SK-N-SH (cell line): ENCODE results near the gene PELI2. TPM values are rescaled to one million over a fixed set of nuclear protein-coding genes. Genes with fewer than 3 reads are reported as not detected.
A peak's percentile ranks its signal among the peaks of the same experiment; 100 is the strongest.

Source experiments
- CTCF ChIA-PET: fragments of 300-600, 350-600 bp; formaldehyde crosslinking; extraction: SDS; loops from one replicate; lab custom pipeline; 2021; lab: Yijun Ruan, JAX
- POLR2A ChIA-PET: fragments of 350-600 bp; sonication (Branson Sonifier 250); formaldehyde crosslinking; extraction: SDS; loops from one replicate; lab custom pipeline; 2020; ENCODE audit warnings: antibody characterized with exemption, inconsistent platforms; lab: Yijun Ruan, JAX
- DNase-seq: peaks from one replicate; pipeline ENCODE4 v3.0.0; 2012
- H2AFZ ChIP-seq: fragments of 200-600 bp; sonication (generic); 2 replicates; pipeline ENCODE4 v1.8.1; 2016; ENCODE audit warnings: antibody characterized with exemption, mild to moderate bottlenecking, low read depth
- H3F3A ChIP-seq: fragments of 200-600 bp; sonication (generic); replicated peaks from 2 replicates; pipeline ENCODE3; 2016; ENCODE audit warnings: antibody characterized with exemption, mild to moderate bottlenecking; ENCODE audit not compliant: insufficient read depth
- H3K27ac ChIP-seq, 2 experiments: fragments of 200-500 bp in 1 of 2; fragments of 200-600 bp in 1 of 2; sonication (Bioruptor generic) in 1 of 2; sonication (generic), shearing (Covaris generic) in 1 of 2; 2 replicates each; pipeline versions ENCODE4 v1.5.1 to v1.6.1; 2014 to 2016; ENCODE audit warnings: low read depth in 2 of 2, inconsistent platforms in 1 of 2, low read length in 1 of 2, mild to moderate bottlenecking in 1 of 2, mixed read lengths in 1 of 2
- H3K27me3 ChIP-seq: fragments of 200-600 bp; sonication (generic), shearing (Covaris generic); 2 replicates; pipeline ENCODE4 v1.6.1; 2016; ENCODE audit warnings: mixed run types; ENCODE audit not compliant: insufficient read depth
- H3K36me3 ChIP-seq, 2 experiments: fragments of 200-500 bp in 1 of 2; fragments of 200-600 bp in 1 of 2; sonication (Bioruptor generic) in 1 of 2; sonication (generic) in 1 of 2; replicated peaks in 1 of 2; 2 replicates each; pipeline versions ENCODE3 to v1.5.1; 2014 to 2016; ENCODE audit warnings: low read length in 1 of 2, mild to moderate bottlenecking in 1 of 2; ENCODE audit not compliant: insufficient read depth in 2 of 2, control insufficient read depth in 1 of 2
- H3K4me1 ChIP-seq, 2 experiments: fragments of 200-500 bp in 1 of 2; fragments of 200-600 bp in 1 of 2; sonication (Bioruptor generic) in 1 of 2; sonication (generic), shearing (Covaris generic) in 1 of 2; 2 replicates each; pipeline versions ENCODE4 v1.5.1 to v1.6.1; 2014 to 2016; ENCODE audit warnings: low read depth in 1 of 2, low read length in 1 of 2, mixed run types in 1 of 2; ENCODE audit not compliant: insufficient read depth in 2 of 2, control insufficient read depth in 1 of 2
- H3K4me2 ChIP-seq: fragments of 200-600 bp; sonication (generic), shearing (Covaris generic); 2 replicates; pipeline ENCODE4 v1.6.1; 2017; ENCODE audit warnings: mixed run types
- H3K4me3 ChIP-seq, 2 experiments: fragments of 200-500 bp in 1 of 2; fragments of 200-600 bp in 1 of 2; sonication (Bioruptor generic) in 1 of 2; sonication (generic), shearing (Covaris generic) in 1 of 2; 2 replicates each; pipeline versions ENCODE4 v1.5.1 to v1.8.1; 2014 to 2016; ENCODE audit warnings: low read depth in 2 of 2, inconsistent platforms in 1 of 2, low read length in 1 of 2, mild to moderate bottlenecking in 1 of 2, mixed read lengths in 1 of 2, moderate library complexity in 1 of 2
- H3K79me2 ChIP-seq: fragments of 200-600 bp; sonication (generic); 2 replicates; pipeline ENCODE4 v1.8.1; 2017; ENCODE audit warnings: mild to moderate bottlenecking; ENCODE audit not compliant: insufficient read depth
- H3K9ac ChIP-seq: fragments of 200-600 bp; sonication (generic); 2 replicates; pipeline ENCODE4 v1.6.1; 2017; ENCODE audit warnings: mixed run types
- H3K9me2 ChIP-seq: fragments of 200-600 bp; sonication (generic); 2 replicates; pipeline ENCODE4 v1.6.1; 2017; ENCODE audit warnings: mixed run types
- H3K9me3 ChIP-seq: fragments of 200-600 bp; sonication (generic); 2 replicates; pipeline ENCODE4 v1.6.1; 2017; ENCODE audit warnings: mixed run types, mild to moderate bottlenecking, moderate library complexity
- H4K20me1 ChIP-seq: fragments of 200-600 bp; sonication (generic); 2 replicates; pipeline ENCODE4 v1.6.1; 2017; ENCODE audit warnings: mild to moderate bottlenecking, mixed run types; ENCODE audit not compliant: insufficient read depth
- EP300 ChIP-seq, 2 experiments: IDR thresholded peaks; 2 replicates each; pipeline versions ENCODE4 v1.4.0 to v1.6.1; 2012; ENCODE audit warnings: borderline replicate concordance in 1 of 2, low read depth in 1 of 2, low read length in 1 of 2
- GATA2 ChIP-seq: sonication (generic); formaldehyde crosslinking; IDR thresholded peaks from 2 replicates; pipeline ENCODE4 v1.5.0; 2020; ENCODE audit warnings: mild to moderate bottlenecking, missing genetic modification reagents
- JUND ChIP-seq: IDR thresholded peaks from 2 replicates; pipeline ENCODE4 v1.4.0; 2012
- MEF2A ChIP-seq: IDR thresholded peaks from 2 replicates; pipeline ENCODE4 v1.4.0; 2012; ENCODE audit warnings: low read depth, borderline replicate concordance
- NFIC ChIP-seq: IDR thresholded peaks from 2 replicates; pipeline ENCODE4 v1.4.0; 2012; ENCODE audit warnings: borderline replicate concordance
- NRF1 ChIP-seq: IDR thresholded peaks from 2 replicates; pipeline ENCODE4 v1.6.1; 2012; ENCODE audit warnings: low read depth, mild to moderate bottlenecking, low read length
- POLR2AphosphoS5 ChIP-seq: IDR thresholded peaks from 2 replicates; pipeline ENCODE4 v1.6.1; 2012; ENCODE audit warnings: low read depth, low read length
- RAD21 ChIP-seq: IDR thresholded peaks from 2 replicates; pipeline ENCODE4 v1.6.1; 2012; ENCODE audit warnings: mild to moderate bottlenecking, low read length
- RFX5 ChIP-seq: IDR thresholded peaks from 2 replicates; pipeline ENCODE4 v1.6.1; 2012; ENCODE audit warnings: mild to moderate bottlenecking, improper control_type of control experiment, low read length
- SMC3 ChIP-seq: IDR thresholded peaks from 2 replicates; pipeline ENCODE4 v1.6.1; 2012; ENCODE audit warnings: low read depth, low read length, improper control_type of control experiment
- TAF1 ChIP-seq: IDR thresholded peaks from 2 replicates; pipeline ENCODE4 v1.6.1; 2012; ENCODE audit warnings: low read depth, mild to moderate bottlenecking, low read length, moderate library complexity, borderline replicate concordance
- TCF12 ChIP-seq: IDR thresholded peaks from 2 replicates; pipeline ENCODE4 v1.4.0; 2012
- TEAD4 ChIP-seq: IDR thresholded peaks from 2 replicates; pipeline ENCODE4 v1.4.0; 2012; ENCODE audit warnings: mild to moderate bottlenecking, borderline replicate concordance; ENCODE audit not compliant: insufficient read depth
- YY1 ChIP-seq: IDR thresholded peaks from 2 replicates; pipeline ENCODE4 v1.4.0; 2012; ENCODE audit warnings: low read depth, mild to moderate bottlenecking
- WGBS: methylation state at CpG from one replicate; pipeline ENCODE4 v1.1.6; 2017; ENCODE audit warnings: low lambda C conversion rate; 5-methylcytosine and 5-hydroxymethylcytosine counted together
- polyA plus RNA-seq, 3 experiments: library from polyadenylated mRNA; depleted of rRNA; stranded (reverse); fragments of >200 nt; gene quantifications; 2 replicates each; pipeline ENCODE4 v1.2.3, GENCODE V29; 2012
- TF ChIP-seq, protein P1 (sequence below): IDR thresholded peaks from 2 replicates; pipeline ENCODE4 v1.4.0; 2012; ENCODE audit warnings: low read depth
- TF ChIP-seq, protein P2 (sequence below): IDR thresholded peaks from 2 replicates; pipeline ENCODE4; 2012
- TF ChIP-seq, protein P3 (sequence below): IDR thresholded peaks from 2 replicates; pipeline ENCODE4 v1.6.1; 2012; ENCODE audit warnings: mild to moderate bottlenecking, low read depth, low read length, moderate library complexity
- TF ChIP-seq, protein P4 (sequence below): IDR thresholded peaks from 2 replicates; pipeline ENCODE4 v1.4.0; 2012; ENCODE audit warnings: low read depth, borderline replicate concordance
- TF ChIP-seq, protein P5 (sequence below): IDR thresholded peaks from 2 replicates; pipeline ENCODE4 v1.4.0; 2012; ENCODE audit warnings: low read depth, borderline replicate concordance

PELI2 gene
- polyA plus RNA-seq, 1 of the 3 experiments (the other 2 are of a cell fraction), result not detected

DNA sequence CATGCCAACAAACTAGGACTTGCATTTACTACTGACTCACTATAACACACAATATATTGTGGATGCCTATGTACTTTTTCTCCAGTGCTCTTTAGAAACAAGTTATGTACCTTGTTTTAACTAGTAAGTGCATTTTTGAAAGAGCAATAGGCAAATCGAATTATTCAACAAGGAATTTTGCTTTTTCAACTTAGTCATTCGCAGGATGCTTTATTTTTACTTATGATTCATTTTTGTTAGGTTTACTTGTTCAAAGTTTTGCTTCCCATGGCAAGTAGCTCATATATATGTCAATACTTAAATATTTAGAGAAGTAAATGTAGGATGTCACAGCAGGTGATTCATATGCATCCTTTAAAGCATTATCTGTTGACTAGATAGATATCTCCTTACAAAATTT, 149.8 kb downstream of the PELI2 start:
- H3F3A ChIP-seq, result peaks cover 16% of the 10 kb centered on the region
- peak overlapping the region in 1 of 2 experiments; percentile 52; a peak in 2 of 4 replicates for H3K27ac ChIP-seq
- no peak overlapping the region for H2AFZ ChIP-seq
- H3K4me1 ChIP-seq, result peaks cover 0 to 30% of the 10 kb centered on the region in 2 experiments; a peak in 1 of 4 replicates
- H3K36me3 ChIP-seq, result no peaks in the 10 kb centered on the region
- H4K20me1 ChIP-seq, result no peaks in the 10 kb centered on the region
- H3K4me2 ChIP-seq, result peak overlapping the region; percentile 63; the same call in 1 of the 2 replicates
- no peak overlapping the region for H3K4me3 ChIP-seq
- no peaks in the 10 kb centered on the region; the same call in 1 of the 2 replicates for H3K27me3 ChIP-seq
- no peak overlapping the region; the same call in 1 of the 2 replicates for H3K9ac ChIP-seq
- no peaks in the 10 kb centered on the region for H3K9me3 ChIP-seq
- DNase-seq, result no peak
- TF ChIP-seq JUND (no peak), EP300 (IDR thresholded peaks at IDR 0.05; ENCODE audit: borderline replicate concordance in 1 of 2, low read depth in 1 of 2, low read length in 1 of 2) (no peak), SMC3 (no peak), TCF12 (no peak), MEF2A (no peak), GATA2 (CRISPR knock-in tag) (no peak), RFX5 (no peak), TAF1 (no peak), RAD21 (no peak), TEAD4 (no peak), YY1 (no peak), NRF1 (no peak), POLR2AphosphoS5 (no peak), NFIC (no peak)
- TF ChIP-seq, protein P1, sequence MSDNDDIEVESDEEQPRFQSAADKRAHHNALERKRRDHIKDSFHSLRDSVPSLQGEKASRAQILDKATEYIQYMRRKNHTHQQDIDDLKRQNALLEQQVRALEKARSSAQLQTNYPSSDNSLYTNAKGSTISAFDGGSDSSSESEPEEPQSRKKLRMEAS, result no peak
- TF ChIP-seq, protein P2, sequence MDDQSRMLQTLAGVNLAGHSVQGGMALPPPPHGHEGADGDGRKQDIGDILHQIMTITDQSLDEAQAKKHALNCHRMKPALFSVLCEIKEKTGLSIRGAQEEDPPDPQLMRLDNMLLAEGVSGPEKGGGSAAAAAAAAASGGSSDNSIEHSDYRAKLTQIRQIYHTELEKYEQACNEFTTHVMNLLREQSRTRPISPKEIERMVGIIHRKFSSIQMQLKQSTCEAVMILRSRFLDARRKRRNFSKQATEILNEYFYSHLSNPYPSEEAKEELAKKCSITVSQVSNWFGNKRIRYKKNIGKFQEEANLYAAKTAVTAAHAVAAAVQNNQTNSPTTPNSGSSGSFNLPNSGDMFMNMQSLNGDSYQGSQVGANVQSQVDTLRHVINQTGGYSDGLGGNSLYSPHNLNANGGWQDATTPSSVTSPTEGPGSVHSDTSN, result no peak
- TF ChIP-seq, protein P3, sequence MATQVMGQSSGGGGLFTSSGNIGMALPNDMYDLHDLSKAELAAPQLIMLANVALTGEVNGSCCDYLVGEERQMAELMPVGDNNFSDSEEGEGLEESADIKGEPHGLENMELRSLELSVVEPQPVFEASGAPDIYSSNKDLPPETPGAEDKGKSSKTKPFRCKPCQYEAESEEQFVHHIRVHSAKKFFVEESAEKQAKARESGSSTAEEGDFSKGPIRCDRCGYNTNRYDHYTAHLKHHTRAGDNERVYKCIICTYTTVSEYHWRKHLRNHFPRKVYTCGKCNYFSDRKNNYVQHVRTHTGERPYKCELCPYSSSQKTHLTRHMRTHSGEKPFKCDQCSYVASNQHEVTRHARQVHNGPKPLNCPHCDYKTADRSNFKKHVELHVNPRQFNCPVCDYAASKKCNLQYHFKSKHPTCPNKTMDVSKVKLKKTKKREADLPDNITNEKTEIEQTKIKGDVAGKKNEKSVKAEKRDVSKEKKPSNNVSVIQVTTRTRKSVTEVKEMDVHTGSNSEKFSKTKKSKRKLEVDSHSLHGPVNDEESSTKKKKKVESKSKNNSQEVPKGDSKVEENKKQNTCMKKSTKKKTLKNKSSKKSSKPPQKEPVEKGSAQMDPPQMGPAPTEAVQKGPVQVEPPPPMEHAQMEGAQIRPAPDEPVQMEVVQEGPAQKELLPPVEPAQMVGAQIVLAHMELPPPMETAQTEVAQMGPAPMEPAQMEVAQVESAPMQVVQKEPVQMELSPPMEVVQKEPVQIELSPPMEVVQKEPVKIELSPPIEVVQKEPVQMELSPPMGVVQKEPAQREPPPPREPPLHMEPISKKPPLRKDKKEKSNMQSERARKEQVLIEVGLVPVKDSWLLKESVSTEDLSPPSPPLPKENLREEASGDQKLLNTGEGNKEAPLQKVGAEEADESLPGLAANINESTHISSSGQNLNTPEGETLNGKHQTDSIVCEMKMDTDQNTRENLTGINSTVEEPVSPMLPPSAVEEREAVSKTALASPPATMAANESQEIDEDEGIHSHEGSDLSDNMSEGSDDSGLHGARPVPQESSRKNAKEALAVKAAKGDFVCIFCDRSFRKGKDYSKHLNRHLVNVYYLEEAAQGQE, result no peak
- TF ChIP-seq, protein P4, sequence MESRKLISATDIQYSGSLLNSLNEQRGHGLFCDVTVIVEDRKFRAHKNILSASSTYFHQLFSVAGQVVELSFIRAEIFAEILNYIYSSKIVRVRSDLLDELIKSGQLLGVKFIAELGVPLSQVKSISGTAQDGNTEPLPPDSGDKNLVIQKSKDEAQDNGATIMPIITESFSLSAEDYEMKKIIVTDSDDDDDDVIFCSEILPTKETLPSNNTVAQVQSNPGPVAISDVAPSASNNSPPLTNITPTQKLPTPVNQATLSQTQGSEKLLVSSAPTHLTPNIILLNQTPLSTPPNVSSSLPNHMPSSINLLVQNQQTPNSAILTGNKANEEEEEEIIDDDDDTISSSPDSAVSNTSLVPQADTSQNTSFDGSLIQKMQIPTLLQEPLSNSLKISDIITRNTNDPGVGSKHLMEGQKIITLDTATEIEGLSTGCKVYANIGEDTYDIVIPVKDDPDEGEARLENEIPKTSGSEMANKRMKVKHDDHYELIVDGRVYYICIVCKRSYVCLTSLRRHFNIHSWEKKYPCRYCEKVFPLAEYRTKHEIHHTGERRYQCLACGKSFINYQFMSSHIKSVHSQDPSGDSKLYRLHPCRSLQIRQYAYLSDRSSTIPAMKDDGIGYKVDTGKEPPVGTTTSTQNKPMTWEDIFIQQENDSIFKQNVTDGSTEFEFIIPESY, result no peak
- TF ChIP-seq, protein P5, sequence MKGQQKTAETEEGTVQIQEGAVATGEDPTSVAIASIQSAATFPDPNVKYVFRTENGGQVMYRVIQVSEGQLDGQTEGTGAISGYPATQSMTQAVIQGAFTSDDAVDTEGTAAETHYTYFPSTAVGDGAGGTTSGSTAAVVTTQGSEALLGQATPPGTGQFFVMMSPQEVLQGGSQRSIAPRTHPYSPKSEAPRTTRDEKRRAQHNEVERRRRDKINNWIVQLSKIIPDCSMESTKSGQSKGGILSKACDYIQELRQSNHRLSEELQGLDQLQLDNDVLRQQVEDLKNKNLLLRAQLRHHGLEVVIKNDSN, result no peak
- no peaks in the 10 kb centered on the region for H3K79me2 ChIP-seq
- ChIA-PET POLR2A (no interaction called here), CTCF (interaction anchor here (0.7 kb wide), 1 partner anchor 42 kb away, joined by 3 read pairs; no protein-coding TSS in a partner anchor)
- 2% methylated on average over 2 of the region's 2 CpGs for WGBS
- no peaks in the 10 kb centered on the region for H3K9me2 ChIP-seq
